ENCODE results near the gene DNAJC27.

DNAJC27 gene

DNA sequence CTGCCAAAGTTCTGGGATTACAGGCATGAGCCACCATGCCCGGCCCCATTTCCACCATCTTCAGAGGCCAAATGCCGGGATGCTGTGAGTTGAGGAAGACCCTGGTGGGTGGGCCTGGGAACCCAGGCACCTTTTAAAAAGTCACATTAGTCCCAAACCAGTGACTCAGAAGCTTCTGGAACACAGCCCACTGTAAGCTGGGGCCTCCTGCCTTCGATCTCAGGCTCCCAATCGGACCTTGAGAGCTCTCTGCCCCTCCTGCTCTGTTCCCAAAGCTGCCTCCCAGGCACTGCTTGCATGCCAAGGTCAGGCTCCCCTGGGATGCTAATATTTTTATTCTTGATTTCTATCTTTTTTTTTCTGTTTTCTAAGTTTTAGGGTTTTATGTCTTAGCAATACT, 56.0 kb downstream of the DNAJC27 start:
- H3K9me3 ChIP-seq (ENCODE audit: control insufficient read depth, insufficient read depth, low read length), result no peaks in the 10 kb centered on the region
- H3K9ac ChIP-seq (ENCODE audit: low read depth, low read length), result no peak overlapping the region
- H3K4me1 ChIP-seq (ENCODE audit: insufficient read depth, low read length), result peaks cover 8% of the 10 kb centered on the region; the same call in 1 of the 2 replicates
- H3K36me3 ChIP-seq (ENCODE audit: insufficient read depth, low read length), result 0 out of 2 replicates have a peak, but pooled peaks cover 3% of the 10 kb centered on the region

- Histone ChIP-seq H3K4me1 (ENCODE audit: insufficient read depth, low read length) (peaks cover 8% of the 10 kb centered on the region; the same call in 1 of the 2 replicates), H3K9ac (ENCODE audit: low read depth, low read length) (no peak overlapping the region), H3K9me3 (ENCODE audit: control insufficient read depth, insufficient read depth, low read length) (peaks cover 2% of the 10 kb centered on the region; the same call in 1 of the 2 replicates), H3K36me3 (ENCODE audit: insufficient read depth, low read length) (0 out of 2 replicates have a peak, but pooled peaks cover 3% of the 10 kb centered on the region)
These were observed 56.6 kb downstream of the DNAJC27 start for GRCh38 chr2:24915175-24915574.

- Histone ChIP-seq H3K9ac (ENCODE audit: low read depth, low read length) (no peak overlapping the region), H3K4me1 (ENCODE audit: insufficient read depth, low read length) (peaks cover 8% of the 10 kb centered on the region; the same call in 1 of the 2 replicates), H3K9me3 (ENCODE audit: control insufficient read depth, insufficient read depth, low read length) (peaks cover 4% of the 10 kb centered on the region; the same call in 1 of the 2 replicates), H3K36me3 (ENCODE audit: insufficient read depth, low read length) (0 out of 2 replicates have a peak, but pooled peaks cover 3% of the 10 kb centered on the region)
These were observed 57.0 kb downstream of the DNAJC27 start for GRCh38 chr2:24914713-24915112.

- peaks cover 7% of the 10 kb centered on the region; the same call in 1 of the 2 replicates for H3K4me1 ChIP-seq (ENCODE audit: insufficient read depth, low read length)
- H3K36me3 ChIP-seq (ENCODE audit: insufficient read depth, low read length), result 0 out of 2 replicates have a peak, but pooled peaks cover 3% of the 10 kb centered on the region
These were observed 57.8 kb downstream of the DNAJC27 start for GRCh38 chr2:24913911-24914310.

DNA sequence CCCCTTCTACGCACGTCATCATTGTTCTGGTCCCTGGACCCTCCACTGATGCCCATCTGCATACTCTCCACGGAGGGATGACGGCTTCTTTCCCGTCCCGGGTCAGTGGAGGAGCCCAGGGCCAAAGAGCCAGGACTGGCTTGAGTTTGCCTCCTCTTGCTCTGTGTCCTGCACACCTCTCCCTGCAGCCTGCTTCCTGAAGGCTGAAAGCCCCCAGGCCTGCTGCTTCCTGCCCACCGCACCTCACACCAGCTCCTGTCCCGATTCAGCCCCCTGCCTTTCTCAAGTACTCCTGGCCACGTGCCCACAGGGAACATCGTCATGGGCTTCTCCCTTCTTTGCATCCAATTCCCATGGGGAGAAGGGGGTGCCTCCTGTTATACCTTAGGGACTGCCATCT, 58.8 kb downstream of the DNAJC27 start:
- no peak overlapping the region for H3K9ac ChIP-seq (ENCODE audit: low read depth, low read length)
- H3K4me1 ChIP-seq (ENCODE audit: insufficient read depth, low read length), result peaks cover 3% of the 10 kb centered on the region; the same call in 1 of the 2 replicates
- 0 out of 2 replicates have a peak, but pooled peaks cover 3% of the 10 kb centered on the region for H3K36me3 ChIP-seq (ENCODE audit: insufficient read depth, low read length)
- H3K9me3 ChIP-seq (ENCODE audit: control insufficient read depth, insufficient read depth, low read length), result peaks cover 4% of the 10 kb centered on the region; the same call in 1 of the 2 replicates

More at GRCh38 chr2:24913911-24914310, 57.8 kb downstream of the DNAJC27 start:
- Histone ChIP-seq H3K9ac (ENCODE audit: low read depth, low read length) (no peak overlapping the region), H3K9me3 (ENCODE audit: control insufficient read depth, insufficient read depth, low read length) (peaks cover 4% of the 10 kb centered on the region; the same call in 1 of the 2 replicates)

- Histone ChIP-seq H3K9ac (ENCODE audit: low read depth, low read length) (no peak overlapping the region), H3K4me1 (ENCODE audit: insufficient read depth, low read length) (peaks cover 3% of the 10 kb centered on the region; the same call in 1 of the 2 replicates), H3K9me3 (ENCODE audit: control insufficient read depth, insufficient read depth, low read length) (peaks cover 4% of the 10 kb centered on the region; the same call in 1 of the 2 replicates), H3K36me3 (ENCODE audit: insufficient read depth, low read length) (0 out of 2 replicates have a peak, but pooled peaks cover 3% of the 10 kb centered on the region)
These were observed 59.2 kb downstream of the DNAJC27 start for GRCh38 chr2:24912523-24912922.

GRCh38 chr2:24910245-24910644, 61.5 kb downstream of the DNAJC27 start:
- H3K9me3 ChIP-seq (ENCODE audit: control insufficient read depth, insufficient read depth, low read length), result peaks cover 4% of the 10 kb centered on the region; the same call in 1 of the 2 replicates
- H3K9ac ChIP-seq (ENCODE audit: low read depth, low read length), result no peak overlapping the region
- H3K36me3 ChIP-seq (ENCODE audit: insufficient read depth, low read length), result 0 out of 2 replicates have a peak, but pooled peaks cover 3% of the 10 kb centered on the region
- H3K4me1 ChIP-seq (ENCODE audit: insufficient read depth, low read length), result peaks cover 3% of the 10 kb centered on the region; the same call in 1 of the 2 replicates

DNA sequence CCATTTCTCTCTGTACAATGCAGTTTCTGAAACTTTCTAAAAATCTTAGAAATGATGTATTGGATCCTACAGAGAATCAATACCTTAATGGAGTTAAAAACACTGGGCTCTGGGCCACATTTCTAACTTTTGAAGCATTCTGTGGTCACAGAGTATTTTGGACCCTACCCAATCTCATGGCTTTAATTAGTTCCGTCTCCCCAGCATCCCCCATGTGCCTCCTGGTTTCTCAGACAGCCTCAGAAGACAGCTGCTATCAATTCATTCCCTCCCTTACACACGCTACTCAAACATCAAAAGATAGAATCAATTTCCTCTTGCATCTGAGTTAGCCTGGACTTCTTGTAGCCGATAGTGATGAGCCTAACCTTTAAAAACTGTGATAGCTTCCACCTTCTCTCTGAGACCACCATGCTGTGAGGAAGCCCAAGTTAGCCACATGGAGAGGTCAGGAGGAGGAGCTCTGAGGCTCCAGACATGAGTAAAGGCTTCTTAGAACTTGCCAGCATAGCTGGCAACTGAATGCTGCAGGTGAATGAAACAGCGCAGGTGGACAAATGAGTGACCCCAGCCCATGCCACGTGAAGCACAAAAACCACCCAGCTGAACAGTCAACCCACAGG, 62.1 kb downstream of the DNAJC27 start:
- Histone ChIP-seq H3K9ac (ENCODE audit: low read depth, low read length) (no peak overlapping the region), H3K4me1 (ENCODE audit: insufficient read depth, low read length) (peaks cover 3% of the 10 kb centered on the region; the same call in 1 of the 2 replicates), H3K36me3 (ENCODE audit: insufficient read depth, low read length) (0 out of 2 replicates have a peak, but pooled peaks cover 3% of the 10 kb centered on the region), H3K9me3 (ENCODE audit: control insufficient read depth, insufficient read depth, low read length) (peaks cover 4% of the 10 kb centered on the region; the same call in 1 of the 2 replicates)

GRCh38 chr2:24908461-24908901, 63.3 kb downstream of the DNAJC27 start:
- Histone ChIP-seq H3K9ac (ENCODE audit: low read depth, low read length) (no peak overlapping the region), H3K36me3 (ENCODE audit: insufficient read depth, low read length) (0 out of 2 replicates have a peak, but pooled peaks cover 3% of the 10 kb centered on the region), H3K4me1 (ENCODE audit: insufficient read depth, low read length) (0 out of 2 replicates have a peak, but pooled peaks cover 4% of the 10 kb centered on the region), H3K9me3 (ENCODE audit: control insufficient read depth, insufficient read depth, low read length) (peaks cover 4% of the 10 kb centered on the region; the same call in 1 of the 2 replicates)

DNA sequence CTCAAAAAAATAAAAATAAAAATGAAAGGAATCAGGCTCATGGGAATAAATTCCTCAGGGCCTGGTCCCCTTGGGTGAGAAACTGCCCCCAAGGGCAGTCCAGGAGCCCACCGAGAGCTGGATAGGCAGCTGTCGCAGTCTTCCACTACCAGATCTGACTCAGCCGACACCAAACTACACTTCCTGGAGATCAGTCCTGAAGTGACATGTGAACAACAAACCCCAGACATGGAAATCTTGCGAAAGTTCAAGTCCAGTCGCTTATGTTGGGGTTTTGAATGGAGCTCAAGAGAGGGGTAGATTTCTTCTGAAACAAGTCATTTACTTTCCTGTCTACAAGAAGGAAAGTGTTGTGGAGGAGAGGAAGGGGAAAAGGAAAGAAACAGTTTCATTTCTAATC, 64.6 kb downstream of the DNAJC27 start:
- Histone ChIP-seq H3K36me3 (ENCODE audit: insufficient read depth, low read length) (0 out of 2 replicates have a peak, but pooled peaks cover 3% of the 10 kb centered on the region), H3K9ac (ENCODE audit: low read depth, low read length) (no peak overlapping the region), H3K4me1 (ENCODE audit: insufficient read depth, low read length) (0 out of 2 replicates have a peak, but pooled peaks cover 4% of the 10 kb centered on the region), H3K9me3 (ENCODE audit: control insufficient read depth, insufficient read depth, low read length) (peaks cover 4% of the 10 kb centered on the region; the same call in 1 of the 2 replicates)

- Histone ChIP-seq H3K4me1 (ENCODE audit: insufficient read depth, low read length) (0 out of 2 replicates have a peak, but pooled peaks cover 4% of the 10 kb centered on the region), H3K9ac (ENCODE audit: low read depth, low read length) (no peak overlapping the region), H3K36me3 (ENCODE audit: insufficient read depth, low read length) (no peaks in the 10 kb centered on the region), H3K9me3 (ENCODE audit: control insufficient read depth, insufficient read depth, low read length) (peaks cover 4% of the 10 kb centered on the region; the same call in 1 of the 2 replicates)
These were observed 65.3 kb downstream of the DNAJC27 start for GRCh38 chr2:24906466-24906865.

DNA sequence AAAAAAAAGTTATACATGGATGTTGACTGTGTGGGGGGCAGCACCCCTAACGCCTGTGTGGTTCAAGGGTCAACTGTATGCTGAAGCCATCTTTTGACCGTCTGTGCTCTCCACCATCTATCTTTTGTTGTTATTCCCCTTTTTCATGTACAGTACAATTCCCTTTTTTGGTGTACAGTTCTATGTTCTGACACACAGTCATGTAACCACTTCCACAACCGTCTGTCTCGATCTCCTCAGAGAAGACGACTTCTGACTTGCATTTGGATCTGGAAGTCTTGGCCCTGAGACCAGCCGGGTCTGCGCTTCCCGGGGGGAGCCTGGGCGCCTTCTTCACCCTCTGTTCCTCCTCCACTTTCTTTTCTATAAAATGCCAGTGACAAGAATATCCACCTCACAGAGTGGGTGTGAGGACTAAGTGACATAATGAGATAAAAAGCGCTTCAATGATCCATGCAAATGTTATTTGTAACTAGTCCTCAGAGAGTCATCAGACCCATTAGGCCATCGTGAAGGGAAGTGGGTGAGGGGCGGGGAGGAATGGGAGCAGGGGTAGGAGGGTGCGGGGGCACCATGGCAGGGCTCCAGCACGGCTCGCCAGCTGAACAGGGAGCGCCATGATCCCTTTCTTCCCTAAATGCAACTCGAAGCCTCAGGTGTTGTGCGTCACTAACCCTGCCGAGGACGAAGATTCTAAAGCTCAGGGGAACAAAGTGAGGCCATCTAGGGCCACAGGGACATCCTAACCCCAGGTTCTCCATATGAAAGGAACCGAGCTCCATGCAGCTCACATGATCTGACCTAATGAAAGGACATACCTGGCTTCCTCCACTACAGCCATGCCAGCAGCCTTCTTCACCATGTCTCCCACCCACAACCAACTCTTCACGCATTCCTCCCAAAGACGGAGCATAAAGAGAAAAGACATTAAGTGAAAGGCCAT, 68.3 kb downstream of the DNAJC27 start:
- Histone ChIP-seq H3K9me3 (ENCODE audit: control insufficient read depth, insufficient read depth, low read length) (no peaks in the 10 kb centered on the region), H3K36me3 (ENCODE audit: insufficient read depth, low read length) (no peaks in the 10 kb centered on the region), H3K4me1 (ENCODE audit: insufficient read depth, low read length) (peaks cover 4% of the 10 kb centered on the region; the same call in 1 of the 2 replicates), H3K9ac (ENCODE audit: low read depth, low read length) (no peak overlapping the region)

- Histone ChIP-seq H3K36me3 (ENCODE audit: insufficient read depth, low read length) (no peaks in the 10 kb centered on the region), H3K4me1 (ENCODE audit: insufficient read depth, low read length) (peaks cover 4% of the 10 kb centered on the region; the same call in 1 of the 2 replicates), H3K9me3 (ENCODE audit: control insufficient read depth, insufficient read depth, low read length) (peaks cover 12% of the 10 kb centered on the region; the same call in 1 of the 2 replicates), H3K9ac (ENCODE audit: low read depth, low read length) (no peak overlapping the region)
These were observed 72.3 kb downstream of the DNAJC27 start for GRCh38 chr2:24899361-24899910.

Data from ES-I3 (cell line).